Smooth muscle cell (in vitro differentiated cells): ENCODE measurements around the gene PRLH. TPM values are rescaled to one million over a fixed set of nuclear protein-coding genes. Genes with fewer than 3 reads are reported as not detected.

Source experiments
- DNase-seq: peaks from one replicate; lab custom pipeline; 2025; ENCODE audit not compliant: unreplicated experiment; lab: John Stamatoyannopoulos, UW
- H2AFZ ChIP-seq: fragments of 200-600 bp; sonication (generic); 2 replicates; pipeline ENCODE4 v1.6.0; 2016; ENCODE audit warnings: antibody characterized with exemption, low read depth, mild to moderate bottlenecking
- H3F3A ChIP-seq: fragments of 200-600 bp; sonication (generic); 2 replicates; pipeline ENCODE4 v1.6.0; 2017; ENCODE audit warnings: antibody characterized with exemption, low read depth
- H3K27ac ChIP-seq: fragments of 200-600 bp; sonication (generic); 2 replicates; pipeline ENCODE4 v1.5.1; 2016; ENCODE audit warnings: low read depth, mild to moderate bottlenecking
- H3K27me3 ChIP-seq: fragments of 200-600 bp; sonication (generic); 2 replicates; pipeline ENCODE4 v1.6.1; 2016; ENCODE audit warnings: low read depth, mild to moderate bottlenecking
- H3K36me3 ChIP-seq: fragments of 200-600 bp; sonication (generic); 2 replicates; pipeline ENCODE4 v1.5.1; 2016; ENCODE audit warnings: low read depth
- H3K4me1 ChIP-seq: fragments of 200-600 bp; sonication (generic); 2 replicates; pipeline ENCODE4 v1.5.1; 2016; ENCODE audit warnings: low read depth
- H3K4me2 ChIP-seq: fragments of 200-600 bp; sonication (generic); 2 replicates; pipeline ENCODE4 v1.6.0; 2016; ENCODE audit warnings: mild to moderate bottlenecking
- H3K4me3 ChIP-seq: fragments of 200-600 bp; sonication (generic); 2 replicates; pipeline ENCODE4 v1.5.1; 2016; ENCODE audit warnings: mild to moderate bottlenecking
- H3K79me2 ChIP-seq: fragments of 200-600 bp; sonication (generic); 2 replicates; pipeline ENCODE4 v1.6.0; 2016; ENCODE audit warnings: low read depth, mild to moderate bottlenecking
- H3K9ac ChIP-seq: fragments of 200-600 bp; sonication (generic); 2 replicates; pipeline ENCODE4 v1.6.0; 2016; ENCODE audit warnings: low read depth
- H3K9me3 ChIP-seq: fragments of 200-600 bp; sonication (generic); replicated peaks from 2 replicates; pipeline ENCODE4 v1.5.1; 2016; ENCODE audit warnings: low read depth
- H4K20me1 ChIP-seq: fragments of 200-600 bp; sonication (generic); 2 replicates; pipeline ENCODE4 v1.6.0; 2016; ENCODE audit warnings: low read depth
- WGBS: methylation state at CpG from one replicate; pipeline ENCODE4 v1.1.7; 2016; ENCODE audit warnings: low lambda C conversion rate; 5-methylcytosine and 5-hydroxymethylcytosine counted together
- polyA plus RNA-seq: library from polyadenylated mRNA; unstranded; fragments of >200 nt; fragmentation: Nextera tagmentation; extraction: Ambion mirVana; gene quantifications from 2 replicates; pipeline ENCODE4 v1.2.1, GENCODE V29; 2016
- total RNA-seq: library from RNA; depleted of rRNA; stranded (reverse); fragments of >200 nt; gene quantifications from 2 replicates; pipeline ENCODE4 v1.2.3, GENCODE V29; 2014
- TF ChIP-seq, protein P1 (sequence below): fragments of 200-600 bp; sonication (generic); IDR thresholded peaks from 2 replicates; pipeline ENCODE4 v1.5.1; 2017; ENCODE audit warnings: borderline replicate concordance, mild to moderate bottlenecking, antibody characterized with exemption; ENCODE audit not compliant: insufficient read depth, poor library complexity, severe bottlenecking

PRLH gene
- total RNA-seq, result not detected in 2 replicates
- not detected in 2 replicates for polyA plus RNA-seq

GRCh38 chr2:237566401-237567235 is at the start of gene PRLH:
TSS of gene PRLH (plus strand) at chr2:237566574. CDS start at chr2:237566574, 0 bp downstream.
- no peak for DNase-seq
- H3K9me3 ChIP-seq, result no peaks in the 10 kb centered on the region
- H3K36me3 ChIP-seq, result no peaks in the 10 kb centered on the region
- H3K4me2 ChIP-seq, result no peak within 1 kb of the TSS
- H3K9ac ChIP-seq, result no peak within 1 kb of the TSS
- WGBS, result 91% methylated on average over 32 of the region's 32 CpGs
- no peak within 1 kb of the TSS for H3K4me3 ChIP-seq
- H3F3A ChIP-seq, result no peaks in the 10 kb centered on the region
- H3K27me3 ChIP-seq, result no peaks in the 10 kb centered on the region
- no peaks in the 10 kb centered on the region for H3K4me1 ChIP-seq
- H3K79me2 ChIP-seq, result no peaks in the 10 kb centered on the region
- H3K27ac ChIP-seq, result no peak within 1 kb of the TSS
- no peak within 1 kb of the TSS for H2AFZ ChIP-seq
- TF ChIP-seq, protein P1, sequence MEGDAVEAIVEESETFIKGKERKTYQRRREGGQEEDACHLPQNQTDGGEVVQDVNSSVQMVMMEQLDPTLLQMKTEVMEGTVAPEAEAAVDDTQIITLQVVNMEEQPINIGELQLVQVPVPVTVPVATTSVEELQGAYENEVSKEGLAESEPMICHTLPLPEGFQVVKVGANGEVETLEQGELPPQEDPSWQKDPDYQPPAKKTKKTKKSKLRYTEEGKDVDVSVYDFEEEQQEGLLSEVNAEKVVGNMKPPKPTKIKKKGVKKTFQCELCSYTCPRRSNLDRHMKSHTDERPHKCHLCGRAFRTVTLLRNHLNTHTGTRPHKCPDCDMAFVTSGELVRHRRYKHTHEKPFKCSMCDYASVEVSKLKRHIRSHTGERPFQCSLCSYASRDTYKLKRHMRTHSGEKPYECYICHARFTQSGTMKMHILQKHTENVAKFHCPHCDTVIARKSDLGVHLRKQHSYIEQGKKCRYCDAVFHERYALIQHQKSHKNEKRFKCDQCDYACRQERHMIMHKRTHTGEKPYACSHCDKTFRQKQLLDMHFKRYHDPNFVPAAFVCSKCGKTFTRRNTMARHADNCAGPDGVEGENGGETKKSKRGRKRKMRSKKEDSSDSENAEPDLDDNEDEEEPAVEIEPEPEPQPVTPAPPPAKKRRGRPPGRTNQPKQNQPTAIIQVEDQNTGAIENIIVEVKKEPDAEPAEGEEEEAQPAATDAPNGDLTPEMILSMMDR, result no peak
- no peaks in the 10 kb centered on the region for H4K20me1 ChIP-seq

- TF ChIP-seq, protein P1, result no peak
- Histone ChIP-seq H3K4me2 (no peak overlapping the region), H3K27me3 (no peaks in the 10 kb centered on the region), H3K27ac (no peak overlapping the region), H3K36me3 (no peaks in the 10 kb centered on the region), H3K4me1 (no peaks in the 10 kb centered on the region), H2AFZ (no peak overlapping the region), H3F3A (no peaks in the 10 kb centered on the region), H3K4me3 (no peak overlapping the region), H3K79me2 (peaks cover 4% of the 10 kb centered on the region), H3K9me3 (no peaks in the 10 kb centered on the region), H3K9ac (no peak overlapping the region), H4K20me1 (no peaks in the 10 kb centered on the region)
- WGBS, result 63% methylated on average over 4 of the region's 4 CpGs
- no peak for DNase-seq
Observed at GRCh38 chr2:237517163-237517562, 49.2 kb upstream of the PRLH start.

GRCh38 chr2:237517990-237518389 is 48.4 kb upstream of the PRLH start:
- Histone ChIP-seq H3K27ac (no peak overlapping the region), H3K4me1 (no peaks in the 10 kb centered on the region), H3K9ac (no peak overlapping the region), H3K4me3 (no peak overlapping the region), H3F3A (no peaks in the 10 kb centered on the region), H3K79me2 (peaks cover 4% of the 10 kb centered on the region), H3K27me3 (no peaks in the 10 kb centered on the region), H2AFZ (no peak overlapping the region), H3K36me3 (no peaks in the 10 kb centered on the region), H3K9me3 (no peaks in the 10 kb centered on the region), H3K4me2 (no peak overlapping the region), H4K20me1 (no peaks in the 10 kb centered on the region)
- TF ChIP-seq, protein P1, result no peak
- 75% methylated on average over 1 of the region's 1 CpG for WGBS
- no peak for DNase-seq
